HG02588 (cell line): ENCODE results near the gene MCUR1.
"Not testable (repeated sequence)": the region's sequence is repeated elsewhere in the genome, so short reads cannot be mapped to it uniquely, and the experiment has no call there.

Source experiments
- ATAC-seq: cut with Tn5 transposase; IDR thresholded peaks from one replicate; pipeline ENCODE4 v1.9.1; 2021; ENCODE audit warnings: mild to moderate bottlenecking, moderate library complexity; ENCODE audit not compliant: unreplicated experiment

The MCUR1 gene, protein sequence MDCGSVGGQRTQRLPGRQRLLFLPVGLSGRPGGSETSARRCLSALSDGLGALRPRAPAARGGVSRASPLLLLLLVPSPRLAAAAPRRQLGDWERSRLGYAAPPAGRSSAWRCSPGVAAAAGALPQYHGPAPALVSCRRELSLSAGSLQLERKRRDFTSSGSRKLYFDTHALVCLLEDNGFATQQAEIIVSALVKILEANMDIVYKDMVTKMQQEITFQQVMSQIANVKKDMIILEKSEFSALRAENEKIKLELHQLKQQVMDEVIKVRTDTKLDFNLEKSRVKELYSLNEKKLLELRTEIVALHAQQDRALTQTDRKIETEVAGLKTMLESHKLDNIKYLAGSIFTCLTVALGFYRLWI

DNA sequence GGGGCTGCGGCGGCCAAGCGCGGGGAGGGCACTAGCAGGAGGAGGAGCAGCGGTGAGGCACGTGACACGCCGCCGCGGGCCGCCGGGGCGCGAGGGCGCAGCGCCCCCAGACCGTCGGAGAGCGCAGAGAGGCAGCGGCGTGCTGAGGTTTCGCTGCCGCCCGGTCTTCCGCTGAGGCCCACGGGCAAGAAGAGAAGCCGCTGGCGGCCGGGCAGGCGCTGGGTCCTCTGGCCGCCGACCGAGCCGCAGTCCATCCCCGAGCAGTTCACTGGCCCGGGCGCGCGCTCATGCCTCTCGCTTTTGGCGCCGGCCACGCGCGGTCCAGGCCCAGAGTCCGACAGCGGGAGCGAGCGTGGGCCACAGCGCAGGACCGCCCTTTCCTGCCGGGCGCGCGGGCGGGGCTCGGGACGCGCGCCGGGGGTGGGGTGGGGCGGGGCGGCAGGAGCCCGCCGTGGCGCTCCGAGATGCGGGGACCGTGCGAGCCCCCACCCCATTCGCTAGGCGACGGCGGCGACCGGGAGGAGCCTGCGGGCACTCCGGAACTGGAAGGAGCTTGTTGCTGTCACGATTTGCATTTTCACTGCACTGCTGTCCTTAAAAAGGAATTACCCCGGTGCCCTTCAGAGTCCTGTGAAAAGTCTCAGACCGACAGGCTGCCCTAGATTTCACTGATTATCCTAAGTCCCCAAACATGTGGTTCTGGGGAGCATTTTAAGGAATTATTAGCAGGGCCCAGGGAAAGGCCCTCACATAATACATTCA, at the start of gene MCUR1:
Gene MCUR1, minus strand, starts transcription at position 382 of the 762 bp plus-strand sequence. Its CDS starts 128 bp downstream, at position 254.
- peak; percentile 76 for ATAC-seq

DNA sequence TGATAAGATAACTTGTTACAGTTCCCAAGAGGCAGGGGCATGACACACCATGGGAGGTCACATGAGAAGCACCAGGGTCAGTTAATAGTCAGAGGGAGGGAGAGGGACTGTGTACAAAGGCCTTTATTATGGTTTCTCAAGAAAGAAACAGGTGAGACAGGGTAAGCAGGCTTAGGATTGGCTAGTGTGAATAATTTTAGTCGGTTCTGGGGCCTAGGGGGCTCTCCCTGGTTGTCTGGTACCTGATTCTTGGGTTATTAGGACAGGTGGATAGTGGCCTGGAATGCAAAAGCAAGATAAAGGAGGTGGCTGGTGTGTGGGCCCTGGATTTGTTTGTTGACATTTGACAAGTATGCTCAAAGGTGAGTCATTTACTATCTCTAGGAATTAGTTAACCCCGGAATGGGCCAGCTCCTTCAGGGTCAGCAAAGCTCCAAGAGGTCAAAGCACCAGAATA, 49.4 kb upstream of the MCUR1 start:
- no peak for ATAC-seq

DNA sequence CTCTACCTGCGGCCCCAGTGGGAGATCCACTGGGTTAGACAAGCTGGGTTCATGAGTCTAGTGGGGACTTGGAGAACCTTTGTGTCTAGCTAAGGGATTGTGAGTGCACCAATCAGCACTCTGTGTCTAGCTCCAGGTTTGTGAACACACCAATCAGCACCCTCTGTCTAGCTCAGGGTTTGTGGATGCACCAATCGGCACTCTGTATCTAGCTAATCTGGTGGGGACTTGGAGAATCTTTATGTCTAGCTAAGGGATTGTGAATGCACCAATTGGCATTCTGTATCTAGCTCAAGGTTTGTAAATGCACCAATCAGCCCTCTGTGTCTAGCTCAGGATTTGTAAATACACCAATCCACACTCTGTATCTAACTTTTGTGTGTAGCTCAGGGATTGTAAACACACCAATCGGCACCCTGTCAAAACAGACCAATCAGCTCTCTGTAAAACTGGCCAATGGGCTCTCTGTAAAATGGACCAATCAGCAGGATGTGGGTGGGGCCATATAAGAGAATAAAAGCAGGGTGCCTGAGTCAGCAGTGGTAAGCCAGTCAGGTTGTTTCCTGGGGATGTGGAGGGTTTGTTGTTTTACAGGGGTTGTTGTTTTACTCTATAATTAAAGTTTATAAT, 46.3 kb upstream of the MCUR1 start:
- not testable (repeated sequence) for ATAC-seq

DNA sequence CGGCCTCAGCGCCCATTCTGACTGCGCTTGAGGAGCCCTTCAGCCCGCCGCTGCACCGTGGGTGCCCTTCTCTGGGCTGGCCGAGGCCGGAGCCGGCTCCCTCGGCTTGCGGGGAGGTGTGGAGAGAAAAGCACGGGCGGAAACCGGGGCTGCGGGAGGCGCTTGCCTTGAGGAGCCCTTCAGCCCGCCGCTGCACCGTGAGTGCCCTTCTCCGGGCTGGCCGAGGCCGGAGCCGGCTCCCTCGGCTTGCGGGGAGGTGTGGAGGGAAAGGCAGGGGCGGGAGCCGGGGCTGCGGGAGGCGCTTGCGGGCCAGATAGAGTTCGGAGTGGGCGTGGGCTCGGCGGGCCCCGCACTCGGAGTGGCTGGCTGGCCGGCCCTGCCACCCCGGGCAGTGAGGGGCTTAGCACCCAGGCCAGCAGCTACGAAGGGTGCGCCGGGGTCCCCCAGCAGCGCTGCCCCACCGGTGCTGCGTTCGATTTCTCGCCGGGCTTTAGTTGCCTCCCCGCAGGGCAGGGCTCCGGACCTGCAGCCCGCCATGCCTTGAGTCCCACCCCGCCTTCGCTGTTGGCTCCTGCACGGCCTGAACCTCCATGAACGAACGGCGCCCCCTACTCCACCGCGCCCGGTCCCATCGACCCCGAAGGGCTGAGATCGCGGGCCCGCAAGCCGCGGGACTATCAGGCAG, 45.7 kb upstream of the MCUR1 start:
- ATAC-seq = no peak

DNA sequence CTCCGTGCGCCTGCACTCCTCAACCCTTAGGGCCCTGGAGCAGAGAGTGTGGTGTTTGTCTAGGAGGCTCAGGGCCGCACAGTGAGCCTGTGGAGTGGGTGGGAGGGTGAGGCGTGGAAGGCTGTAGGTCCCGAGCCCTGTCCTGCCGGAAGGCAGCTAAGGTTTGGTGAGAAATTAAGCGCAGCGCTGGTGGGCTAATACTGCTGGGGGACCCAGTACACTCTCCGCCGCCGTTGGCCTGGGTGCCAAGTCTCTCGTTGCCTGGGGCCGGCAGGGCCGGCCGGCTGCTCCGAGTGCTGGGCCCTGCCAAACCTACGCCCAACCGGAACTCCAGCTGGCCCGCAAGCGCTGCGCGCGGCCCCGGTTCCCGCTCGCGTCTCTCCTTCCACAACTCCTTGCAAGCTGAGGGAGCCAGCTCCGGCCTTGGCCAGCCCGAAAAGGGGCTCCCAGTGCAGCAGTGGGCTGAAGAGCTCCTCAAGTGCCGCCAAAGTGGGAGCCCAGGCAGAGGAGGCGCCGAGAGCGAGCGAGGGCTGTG, 40.4 kb upstream of the MCUR1 start:
- no peak for ATAC-seq

DNA sequence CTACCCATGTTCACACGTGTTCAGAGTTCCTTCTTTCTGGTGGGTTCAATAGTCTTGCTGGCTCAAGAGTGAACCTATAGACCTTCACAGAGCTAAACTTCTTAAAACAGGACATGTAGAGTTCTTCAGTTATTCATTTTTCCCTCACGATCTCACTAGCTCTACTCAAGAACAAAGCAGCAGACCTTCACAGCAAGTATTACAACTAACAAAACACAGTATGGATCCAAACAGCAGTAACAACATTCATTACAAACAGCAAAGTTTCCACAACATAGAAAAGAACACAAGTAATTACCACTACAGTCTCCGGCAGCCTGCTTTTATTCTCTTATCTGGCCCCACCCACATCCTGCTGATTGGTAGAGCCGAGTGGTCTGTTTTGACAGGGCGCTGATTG, 39.5 kb upstream of the MCUR1 start:
- ATAC-seq = no peak

DNA sequence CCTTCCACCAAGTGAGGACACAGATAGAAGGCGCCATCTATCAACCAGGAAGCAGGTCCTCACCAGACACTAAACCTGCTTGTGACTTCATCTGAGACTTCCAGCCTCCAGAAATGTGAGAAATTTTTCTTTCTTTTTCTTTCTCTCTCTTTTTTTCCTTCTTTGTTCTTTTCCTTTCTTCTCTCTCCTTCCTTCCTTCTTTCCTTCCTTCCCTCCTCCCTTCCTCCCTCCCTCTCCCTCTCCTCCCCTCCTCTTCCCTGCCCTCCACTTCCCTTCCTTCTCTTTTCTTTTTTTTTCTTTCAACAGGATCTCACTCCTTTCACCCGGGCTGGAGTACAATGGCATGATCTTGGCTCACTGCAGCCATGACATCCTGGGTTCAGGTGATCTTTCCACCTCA, 37.4 kb upstream of the MCUR1 start:
- no peak for ATAC-seq

DNA sequence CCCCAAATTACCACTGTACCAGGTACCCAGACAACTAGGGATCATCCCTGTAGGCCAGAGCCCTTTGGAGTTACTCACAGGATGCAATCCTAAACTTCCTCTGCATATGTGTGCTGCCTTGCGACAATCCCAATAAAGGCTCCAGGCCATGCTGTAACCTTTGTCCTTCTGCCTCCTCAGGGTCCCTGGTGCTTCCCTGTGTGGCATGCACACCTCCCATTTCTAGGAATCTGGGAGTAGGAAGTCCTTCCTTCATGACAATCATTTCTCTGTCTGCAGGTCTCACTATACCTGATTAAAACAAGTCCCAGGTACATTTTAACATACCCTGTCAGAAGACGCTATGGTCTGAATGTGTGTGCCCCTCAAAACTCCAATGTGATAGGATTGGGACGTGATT, 37.0 kb upstream of the MCUR1 start:
- ATAC-seq = no peak

DNA sequence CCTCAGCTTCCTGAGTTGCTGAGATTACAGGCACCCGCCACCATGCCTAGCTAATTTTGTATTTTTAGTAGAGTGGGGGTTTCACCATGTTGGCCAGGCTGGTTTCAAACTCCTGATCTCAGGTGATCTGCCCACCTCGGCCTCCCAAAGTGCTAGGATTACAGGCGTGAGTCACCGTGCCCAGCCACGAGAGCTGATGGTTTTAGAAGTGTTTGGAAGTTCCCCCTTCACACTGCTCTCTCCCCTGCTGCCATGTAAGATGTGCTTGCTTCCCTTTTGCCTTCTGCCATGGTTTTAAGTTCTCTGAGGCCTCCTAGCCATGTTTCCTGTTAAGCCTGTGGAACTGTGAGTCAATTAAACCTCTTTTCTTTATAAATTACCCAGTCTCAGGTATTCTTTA, 36.3 kb upstream of the MCUR1 start:
- not testable (repeated sequence) for ATAC-seq

DNA sequence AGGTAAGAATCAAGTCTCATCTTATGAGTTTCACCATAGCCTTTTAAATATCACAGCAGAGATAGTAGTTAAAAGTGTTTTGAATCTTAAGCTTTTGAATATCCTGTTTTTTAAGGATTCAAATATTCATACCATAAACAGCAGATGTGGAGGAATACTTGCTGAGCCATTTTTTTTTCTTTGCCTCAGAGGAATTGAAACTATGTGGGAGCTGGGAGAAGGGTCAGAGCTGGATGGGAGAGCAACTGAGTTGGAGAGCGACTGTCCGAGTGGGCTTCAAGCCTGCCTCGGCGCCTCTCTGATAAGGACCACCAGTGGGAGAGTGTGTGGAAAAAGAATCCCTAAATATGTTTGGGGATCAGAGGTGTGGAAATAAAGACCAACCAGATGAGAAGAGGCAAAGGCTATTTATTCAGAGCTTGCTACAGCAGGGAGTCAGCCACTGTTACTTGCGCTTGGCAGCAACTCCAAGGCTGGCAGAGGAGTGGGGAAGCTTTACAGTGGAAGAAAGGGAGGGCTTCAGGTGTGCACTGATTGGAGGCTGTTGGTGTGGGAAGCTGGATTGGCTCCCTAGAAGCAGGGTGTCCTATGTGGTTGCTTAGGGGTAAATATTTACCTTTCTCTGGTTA, 34.3 kb upstream of the MCUR1 start:
- ATAC-seq = no peak

DNA sequence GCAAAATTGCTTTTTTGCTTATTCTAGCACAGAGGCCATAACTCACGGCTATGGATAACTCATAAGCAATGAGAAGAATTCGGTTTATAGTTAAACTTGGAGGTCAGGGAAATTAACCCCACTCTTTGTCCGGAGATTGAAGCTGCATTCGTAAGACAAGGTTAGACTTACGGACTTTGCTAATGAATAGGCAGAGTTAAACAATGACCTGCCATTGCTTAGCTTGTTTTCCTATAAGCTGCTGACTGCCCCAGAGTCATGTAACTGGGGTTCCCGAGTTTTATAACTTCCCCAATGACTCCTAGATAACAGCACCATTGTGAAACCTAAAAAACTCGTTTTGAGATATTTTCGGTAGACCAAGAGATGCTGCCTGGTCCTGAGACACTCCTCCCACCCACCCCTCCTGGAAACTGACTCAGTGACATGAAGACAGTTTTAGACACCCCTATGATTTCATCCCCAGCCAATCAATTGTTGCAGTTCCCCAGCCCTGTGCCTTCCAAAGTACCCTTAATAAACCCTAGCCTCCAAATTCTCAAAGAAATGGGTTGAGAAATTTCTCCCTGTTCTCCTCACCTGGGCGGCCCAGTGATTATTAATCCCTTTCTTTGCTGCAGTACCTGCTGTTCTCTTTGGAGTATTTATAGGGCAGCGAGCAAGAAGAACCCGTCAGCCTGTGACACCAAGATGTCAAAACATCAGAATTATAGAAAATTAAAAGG, 33.1 kb upstream of the MCUR1 start:
- ATAC-seq = no peak

DNA sequence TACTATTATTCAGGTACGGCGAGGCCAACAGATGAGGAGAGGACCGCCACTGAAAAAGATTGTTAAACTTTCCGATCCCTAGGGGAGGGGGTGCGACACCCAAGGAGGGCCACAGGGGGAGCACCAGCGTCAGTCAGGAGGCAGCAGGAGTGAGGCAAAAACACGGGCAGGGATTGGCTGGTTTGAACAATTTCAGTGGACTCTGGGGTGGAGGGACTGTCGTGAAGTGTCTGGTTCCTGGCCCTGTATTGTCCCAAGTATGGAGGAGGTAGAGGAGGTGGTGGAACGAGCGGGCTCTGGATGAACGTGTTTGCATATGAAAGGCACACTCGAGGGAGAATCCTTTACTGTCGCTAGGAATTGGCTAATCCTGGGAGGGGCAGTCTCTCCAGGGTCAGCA, 32.5 kb upstream of the MCUR1 start:
- ATAC-seq = no peak

DNA sequence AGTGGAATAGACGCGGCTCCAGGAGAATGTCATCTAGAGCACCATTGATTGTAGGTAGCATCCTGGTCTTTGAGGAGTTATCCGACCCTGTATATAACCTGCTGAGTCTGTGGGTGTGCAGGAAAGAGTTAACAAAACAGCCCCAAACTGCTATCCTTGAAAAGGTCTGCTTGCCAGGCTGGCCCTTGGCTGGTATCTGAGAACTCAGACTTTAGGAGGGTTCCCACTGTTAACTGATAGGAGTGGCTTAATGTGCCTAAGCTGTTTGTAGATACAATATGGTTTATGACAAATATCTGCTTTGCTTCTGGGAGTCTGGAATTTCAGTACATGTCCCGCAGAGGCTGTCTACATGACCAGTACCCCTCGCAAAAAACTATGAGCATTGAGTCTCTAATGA, 27.6 kb upstream of the MCUR1 start:
- ATAC-seq = no peak

DNA sequence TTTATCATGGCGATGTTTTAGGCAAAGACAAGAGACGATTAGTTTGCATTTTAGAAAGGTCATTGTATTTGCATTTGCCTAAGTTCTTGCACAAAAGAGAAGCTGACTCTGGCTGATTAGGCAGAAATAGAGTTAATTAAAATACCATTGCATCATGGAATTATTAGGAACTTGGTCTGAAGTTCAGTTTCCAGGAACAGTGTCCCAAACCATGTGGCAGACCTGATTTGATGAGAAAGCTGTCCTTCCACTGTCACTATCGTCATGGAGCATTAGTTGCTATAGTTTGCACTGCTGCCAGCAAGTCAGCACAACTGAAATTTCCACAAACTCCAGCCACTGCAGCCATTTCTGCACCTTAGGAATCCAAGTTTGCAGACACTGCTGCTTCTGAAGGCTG, 24.3 kb upstream of the MCUR1 start:
- ATAC-seq = no peak

DNA sequence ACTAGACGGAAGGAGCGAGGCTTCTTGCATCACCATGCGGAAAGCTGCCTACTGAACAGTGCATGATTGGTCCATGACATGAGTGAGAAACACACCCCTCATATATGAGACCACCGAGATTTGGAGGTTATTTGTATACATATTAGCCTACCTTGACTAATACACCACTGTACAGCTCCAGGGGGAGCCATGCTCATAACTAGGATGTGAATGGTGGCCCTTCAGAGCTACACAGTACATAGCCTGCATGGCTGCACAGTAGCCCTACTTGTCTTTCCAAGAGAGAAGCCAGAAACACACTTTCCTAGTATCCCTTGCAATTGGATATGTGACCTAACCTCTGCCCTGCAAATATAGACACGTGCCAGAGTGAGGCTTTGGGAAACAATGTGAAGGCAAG, 21.8 kb upstream of the MCUR1 start:
- no peak for ATAC-seq

DNA sequence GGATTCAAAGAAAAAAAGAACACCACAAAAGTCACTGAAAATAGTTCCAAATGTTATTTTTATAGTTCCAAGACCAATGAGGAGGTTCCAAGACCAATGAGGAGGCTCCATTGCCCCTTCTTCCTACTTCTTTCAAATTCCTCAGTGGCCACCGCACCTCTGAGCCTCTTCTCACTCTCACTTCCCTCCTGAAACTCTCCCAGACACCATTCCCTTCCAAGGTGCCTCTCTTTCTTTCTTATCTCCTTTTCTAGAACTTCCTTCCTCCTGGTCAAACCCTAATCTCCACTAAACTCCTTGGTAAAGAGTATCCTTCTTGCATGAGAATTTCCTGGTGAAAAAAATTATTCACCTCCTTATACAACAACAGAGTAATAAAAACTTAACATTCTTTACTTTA, 20.4 kb upstream of the MCUR1 start:
- no peak for ATAC-seq

DNA sequence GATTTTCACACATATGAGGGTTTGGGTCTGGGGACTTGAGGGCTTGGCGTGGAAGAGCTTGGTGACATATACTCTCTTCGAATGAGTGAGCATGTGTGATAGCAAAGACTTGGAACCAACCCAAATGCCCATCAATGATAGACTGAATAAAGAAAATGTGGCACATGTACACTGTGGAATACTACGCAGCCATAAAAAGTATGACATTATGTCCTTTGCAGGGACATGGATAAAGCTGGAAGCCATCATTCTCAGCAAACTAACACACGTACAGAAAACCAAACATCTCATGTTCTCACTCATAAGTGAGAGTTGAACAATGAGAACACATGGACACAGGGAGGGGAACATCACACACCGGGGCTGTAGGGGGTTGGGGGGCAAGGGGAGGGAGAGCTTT, 19.7 kb upstream of the MCUR1 start:
- ATAC-seq = not testable (repeated sequence)

DNA sequence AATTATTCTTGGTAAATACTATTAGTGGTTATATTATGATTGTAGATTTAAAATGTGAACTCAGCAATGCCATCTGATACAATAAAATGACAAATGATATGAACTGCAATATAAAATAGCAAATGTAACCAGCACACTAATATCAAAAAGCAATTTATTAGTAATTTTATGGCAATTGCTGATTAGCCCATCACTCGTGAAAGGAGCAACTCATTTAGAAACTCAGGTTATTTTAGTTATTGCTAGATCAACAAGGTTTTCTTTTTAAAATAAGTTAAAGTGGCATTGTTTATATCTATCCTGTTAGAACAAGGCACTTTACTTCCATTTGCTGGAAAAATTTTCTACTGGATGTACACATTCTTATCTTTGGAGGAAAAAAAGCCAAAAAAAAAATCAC, 18.4 kb upstream of the MCUR1 start:
- no peak for ATAC-seq

DNA sequence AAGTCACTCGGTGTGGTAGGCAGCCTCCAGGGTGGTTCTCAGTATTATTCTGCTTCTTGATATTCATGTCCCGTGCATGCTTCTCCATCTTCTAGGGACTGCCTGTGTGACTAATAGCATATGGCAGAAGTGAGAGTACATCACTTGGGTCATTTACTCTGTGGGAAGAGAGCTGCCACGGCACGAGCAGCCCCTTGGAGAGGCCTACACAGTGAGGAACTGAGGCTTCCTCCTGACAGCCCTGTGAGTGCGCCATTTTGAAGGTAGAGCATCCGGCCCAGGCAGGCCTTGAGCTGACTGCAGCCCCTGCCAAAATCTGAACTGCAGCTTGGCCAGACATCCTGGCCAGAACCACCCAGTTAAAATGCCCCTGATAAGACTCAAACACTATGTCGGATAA, 17.3 kb upstream of the MCUR1 start:
- peak; percentile 75 for ATAC-seq

DNA sequence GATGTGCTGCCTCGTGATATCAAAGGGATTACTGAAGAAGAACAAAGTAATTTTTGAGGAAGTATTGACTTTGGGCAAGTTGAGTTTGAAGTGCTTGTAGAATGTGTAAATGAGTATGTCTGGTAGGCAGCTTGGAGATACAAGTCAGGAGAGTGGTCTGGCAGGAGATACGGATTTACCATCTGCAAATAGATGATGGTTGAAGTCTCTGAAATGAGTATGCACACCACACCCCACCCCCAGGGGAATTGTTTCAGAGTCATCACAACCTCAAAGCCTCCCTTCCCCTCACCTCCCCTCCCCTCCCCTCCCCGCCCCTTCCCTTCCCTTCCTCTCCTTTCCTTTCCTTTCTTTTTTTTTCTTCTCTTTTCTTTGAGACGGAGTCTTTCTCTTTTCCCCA, 16.4 kb upstream of the MCUR1 start:
- no peak for ATAC-seq
